Heart left ventricle (tissue), 13 donors: ENCODE data around the gene NCAPG2.

ENCODE experiments used
- POLR2A ChIP-seq, 2 donors: fragments of 450-650 bp; IDR thresholded peaks; one replicate each; pipeline ENCODE4 v1.6.1; 2017; ENCODE audit warnings: antibody characterized with exemption in 2 of 2, mild to moderate bottlenecking in 2 of 2, moderate library complexity in 2 of 2
- TF ChIP-seq, protein P1 (sequence below), 12 donors: fragments of 200-600 bp; sonication (generic) in 4 of 12; IDR thresholded peaks; one replicate each; pipeline versions ENCODE4 v1.5.0 to v1.8.0; 2018 to 2022; ENCODE audit warnings: antibody characterized with exemption in 12 of 12, mild to moderate bottlenecking in 5 of 12
- donor health status: ischemic (EF 13 %, LVEDD 7.1; RV severe dilation, severe dysfunction).
- donor health status: DM: no; HTN: yes; CAD: no.
- donor health status: DM: no; HTN: no; CAD: no.
- donor health status: ischemic (EF 25% LVEDD 6.9; RV normal size, moderate dysfunction).
- donor health status: ischemic (EF 25% LVEDD 5.7; RV mildly dilated, moderate dysfunction).
- donor health status: ischemic (EF 35%, LVEDD 5.7; RV mildly dilated, moderate dysfunction).
- donor health status: nonischemic (EF 11% LVEDD 7.7; RV severe dilation, severe dysfunction).
- donor health status: DM: yes; HTN: yes; CAD: no.
- donor health status: PGD.
- donor health status: ischemic (EF 29% LVEDD 5.4; RV normal size, mild dysfunction).
- donor health status: nonischemic (EF 23%, LVEDD 6.1; RV moderate dilation, normal function).

DNA sequence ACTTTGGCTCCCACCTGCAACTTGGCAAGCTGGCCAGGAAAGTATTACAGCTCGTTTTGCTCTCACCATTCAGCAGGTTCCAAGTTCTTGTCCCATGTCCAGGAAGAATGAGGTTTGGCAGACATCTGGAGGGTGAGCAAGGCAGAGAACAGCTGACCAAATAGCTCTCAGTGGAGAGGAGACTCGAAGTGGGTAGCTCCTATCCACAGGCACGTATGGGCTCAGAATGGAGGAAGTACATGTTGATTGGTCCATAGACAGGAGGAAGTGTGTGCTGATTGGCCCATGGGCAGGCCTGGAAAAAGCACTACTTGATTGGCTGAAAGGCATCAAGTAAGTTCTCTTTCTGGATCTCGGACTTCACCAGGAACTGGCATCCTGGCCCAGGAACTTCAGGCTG lies 3.0 kb upstream of the NCAPG2 start:
- TF ChIP-seq, protein P1, sequence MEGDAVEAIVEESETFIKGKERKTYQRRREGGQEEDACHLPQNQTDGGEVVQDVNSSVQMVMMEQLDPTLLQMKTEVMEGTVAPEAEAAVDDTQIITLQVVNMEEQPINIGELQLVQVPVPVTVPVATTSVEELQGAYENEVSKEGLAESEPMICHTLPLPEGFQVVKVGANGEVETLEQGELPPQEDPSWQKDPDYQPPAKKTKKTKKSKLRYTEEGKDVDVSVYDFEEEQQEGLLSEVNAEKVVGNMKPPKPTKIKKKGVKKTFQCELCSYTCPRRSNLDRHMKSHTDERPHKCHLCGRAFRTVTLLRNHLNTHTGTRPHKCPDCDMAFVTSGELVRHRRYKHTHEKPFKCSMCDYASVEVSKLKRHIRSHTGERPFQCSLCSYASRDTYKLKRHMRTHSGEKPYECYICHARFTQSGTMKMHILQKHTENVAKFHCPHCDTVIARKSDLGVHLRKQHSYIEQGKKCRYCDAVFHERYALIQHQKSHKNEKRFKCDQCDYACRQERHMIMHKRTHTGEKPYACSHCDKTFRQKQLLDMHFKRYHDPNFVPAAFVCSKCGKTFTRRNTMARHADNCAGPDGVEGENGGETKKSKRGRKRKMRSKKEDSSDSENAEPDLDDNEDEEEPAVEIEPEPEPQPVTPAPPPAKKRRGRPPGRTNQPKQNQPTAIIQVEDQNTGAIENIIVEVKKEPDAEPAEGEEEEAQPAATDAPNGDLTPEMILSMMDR (IDR thresholded peaks at IDR 0.05) = no peak
- no peak for TF ChIP-seq POLR2A (IDR thresholded peaks at IDR 0.05)
